WTC11 (cell line): ENCODE results near the gene PCDHGA10.

Experiments used
- AFF4 ChIP-seq: sonication (generic); formaldehyde crosslinking; IDR thresholded peaks from 2 replicates; pipeline ENCODE4 v1.8.1; 2023; ENCODE audit warnings: mild to moderate bottlenecking, missing genetic modification reagents, borderline replicate concordance
- ATF6 ChIP-seq: sonication (generic); formaldehyde crosslinking; IDR thresholded peaks from 2 replicates; pipeline ENCODE4 v1.8.1; 2023; ENCODE audit warnings: mild to moderate bottlenecking, missing genetic modification reagents
- CREB1 ChIP-seq: sonication (generic); formaldehyde crosslinking; IDR thresholded peaks from 2 replicates; pipeline ENCODE4 v1.8.0; 2023; ENCODE audit warnings: mild to moderate bottlenecking, missing genetic modification reagents
- CTCF ChIP-seq: fragments of 200-600 bp; IDR thresholded peaks from 2 replicates; pipeline ENCODE4 v1.8.0; 2022; ENCODE audit warnings: antibody characterized with exemption
- ELF4 ChIP-seq: sonication (generic); formaldehyde crosslinking; IDR thresholded peaks from 2 replicates; pipeline ENCODE4 v1.8.1; 2022; ENCODE audit warnings: low read depth, mild to moderate bottlenecking, moderate library complexity, missing genetic modification reagents
- ETV6 ChIP-seq: sonication (generic); formaldehyde crosslinking; IDR thresholded peaks from 2 replicates; pipeline ENCODE4 v1.8.1; 2022; ENCODE audit warnings: mild to moderate bottlenecking, missing genetic modification reagents
- JUN ChIP-seq: sonication (generic); formaldehyde crosslinking; IDR thresholded peaks from 2 replicates; pipeline ENCODE4 v1.8.0; 2023; ENCODE audit warnings: mild to moderate bottlenecking, missing genetic modification reagents
- MAX ChIP-seq: sonication (generic); formaldehyde crosslinking; IDR thresholded peaks from 2 replicates; pipeline ENCODE4 v1.8.0; 2022; ENCODE audit warnings: mild to moderate bottlenecking, missing genetic modification reagents
- NR2C2 ChIP-seq: sonication (generic); formaldehyde crosslinking; IDR thresholded peaks from 2 replicates; pipeline ENCODE4 v1.8.0; 2022; ENCODE audit warnings: mild to moderate bottlenecking, missing genetic modification reagents
- PRRX2 ChIP-seq: fragments of 250-450 bp; sonication (Bioruptor Pico); IDR thresholded peaks from 2 replicates; pipeline ENCODE4 v1.8.0; 2021; ENCODE audit warnings: mild to moderate bottlenecking
- ZBTB21 ChIP-seq: sonication (generic); formaldehyde crosslinking; IDR thresholded peaks from 2 replicates; pipeline ENCODE4 v1.8.1; 2023; ENCODE audit warnings: mild to moderate bottlenecking, missing genetic modification reagents, borderline replicate concordance
- ZNF121 ChIP-seq: sonication (generic); formaldehyde crosslinking; IDR thresholded peaks from 2 replicates; pipeline ENCODE4 v1.8.0; 2023; ENCODE audit warnings: missing genetic modification reagents

- TF ChIP-seq ATF6 (CRISPR knock-in tag) (no peak), JUN (CRISPR knock-in tag) (no peak), ZBTB21 (no peak), CTCF (no peak), NR2C2 (no peak), PRRX2 (CRISPR knock-in tag) (no peak), ELF4 (CRISPR knock-in tag) (no peak), MAX (no peak), ZNF121 (CRISPR knock-in tag) (no peak), CREB1 (CRISPR knock-in tag) (no peak), ETV6 (CRISPR knock-in tag) (no peak), AFF4 (CRISPR knock-in tag) (no peak)
Measured at GRCh38 chr5:141389153-141390042, 23.4 kb upstream of the PCDHGA10 start.
